Natural killer cell treated with Interleukin-12 subunit alpha and Interleukin-12 subunit beta and Interleukin-15 and Interleukin-18, amount 100 ng/mL, for 72 hours (primary cell): ENCODE measurements around the gene SETX. TPM values are rescaled to one million over a fixed set of nuclear protein-coding genes. Genes with fewer than 3 reads are reported as not detected.

Experiments used
- ATAC-seq, 2 donors: fragments of 150-1000 bp; cut with Tn5 transposase in 1 of 2; sonication (Bioruptor Pico), chemical (Tn5 transposase) in 1 of 2; 2 replicates each; pipeline ENCODE4 v1.10.0; 2021
- DNase-seq: peaks from one replicate; pipeline ENCODE4 v3.0.0; 2022; ENCODE audit warnings: low spot score
- H3K27ac Mint-ChIP-seq, 2 donors: 1 replicate in 1 of 2; 2 replicates in 1 of 2; pipeline ENCODE4 v1.8.0; 2022; ENCODE audit warnings: mixed read lengths in 2 of 2, mild to moderate bottlenecking in 1 of 2, moderate library complexity in 1 of 2
- H3K27me3 Mint-ChIP-seq, 2 donors: 1 replicate in 1 of 2; 2 replicates in 1 of 2; pipeline ENCODE4 v1.8.0; 2022; ENCODE audit warnings: mixed read lengths in 2 of 2
- H3K36me3 Mint-ChIP-seq: one replicate; pipeline ENCODE4 v1.8.0; 2022; ENCODE audit warnings: mixed read lengths
- H3K4me1 Mint-ChIP-seq, 2 donors: 1 replicate in 1 of 2; 2 replicates in 1 of 2; pipeline ENCODE4 v1.8.0; 2022; ENCODE audit warnings: low read depth in 2 of 2, mixed read lengths in 2 of 2, mild to moderate bottlenecking in 1 of 2
- H3K4me3 Mint-ChIP-seq: one replicate; pipeline ENCODE4 v1.8.0; 2022; ENCODE audit warnings: mixed read lengths
- H3K9me3 Mint-ChIP-seq: 2 replicates; pipeline ENCODE4 v1.8.0; 2022; ENCODE audit warnings: mixed read lengths
- total RNA-seq, 2 donors: library from RNA; stranded (reverse); gene quantifications; one replicate each; pipeline ENCODE4 v1.2.3, GENCODE V29; 2022

Gene SETX
- total RNA-seq, 2 donors from 2014 or later, result 66.1 to 67.4 TPM

GRCh38 chr9:132370592-132370991 lies 15.8 kb upstream of the SETX start:
- H3K36me3 Mint-ChIP-seq, result no peaks in the 10 kb centered on the region
- ATAC-seq (no peak), DNase-seq (no peak)
- no peaks in the 10 kb centered on the region for H3K9me3 Mint-ChIP-seq
- H3K4me3 Mint-ChIP-seq, result no peak overlapping the region
- no peaks in the 10 kb centered on the region for H3K27me3 Mint-ChIP-seq
- H3K4me1 Mint-ChIP-seq, result peaks cover 10 to 16% of the 10 kb centered on the region in 2 donors
- H3K27ac Mint-ChIP-seq, result no peak overlapping the region

GRCh38 chr9:132369421-132369820 lies 14.6 kb upstream of the SETX start:
- Mint-ChIP-seq H3K4me1 (peaks cover 10 to 16% of the 10 kb centered on the region in 2 donors), H3K27ac (no peak overlapping the region), H3K4me3 (no peak overlapping the region), H3K9me3 (no peaks in the 10 kb centered on the region), H3K27me3 (no peaks in the 10 kb centered on the region), H3K36me3 (no peaks in the 10 kb centered on the region)
- DNase-seq (no peak), ATAC-seq (no peak)

DNA sequence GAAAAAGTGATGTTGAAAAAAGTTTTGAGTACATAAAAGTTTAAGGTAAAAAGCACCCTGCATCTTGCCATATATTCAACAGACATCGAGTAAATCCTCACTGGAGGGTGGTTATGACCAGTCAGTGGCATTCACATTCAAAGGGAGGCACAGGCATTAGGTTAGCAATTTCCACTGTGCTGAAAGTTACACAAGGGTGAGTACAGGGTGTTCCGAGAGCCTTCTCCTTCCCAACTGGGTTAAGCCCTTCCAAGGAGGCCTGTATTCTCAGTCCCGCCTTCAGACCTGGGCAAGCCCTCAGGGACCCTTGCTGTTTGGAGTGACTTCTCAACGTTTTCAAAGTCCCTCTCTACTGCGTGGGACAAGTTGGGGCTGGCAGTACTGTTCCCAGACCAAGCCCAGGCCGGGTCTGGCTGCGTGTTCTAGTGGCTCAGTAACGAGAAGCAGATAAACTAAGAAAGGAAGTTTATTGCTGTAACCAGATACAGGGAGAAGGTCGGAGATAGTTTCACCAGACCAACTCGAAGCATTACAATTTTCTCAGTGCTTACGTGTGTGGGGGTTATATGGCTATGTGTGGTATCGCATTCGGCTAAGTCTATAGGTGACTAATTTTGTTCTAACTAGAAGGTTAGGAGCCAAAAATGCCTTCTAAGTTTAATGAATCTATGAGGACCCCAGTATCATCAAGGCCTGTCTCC lies 13.0 kb upstream of the SETX start:
- H3K4me3 Mint-ChIP-seq, result no peak overlapping the region
- DNase-seq (no peak), ATAC-seq (no peak)
- peaks cover 5 to 11% of the 10 kb centered on the region in 2 donors for H3K4me1 Mint-ChIP-seq
- no peaks in the 10 kb centered on the region for H3K27me3 Mint-ChIP-seq
- no peaks in the 10 kb centered on the region for H3K9me3 Mint-ChIP-seq
- H3K27ac Mint-ChIP-seq, result no peak overlapping the region
- no peaks in the 10 kb centered on the region for H3K36me3 Mint-ChIP-seq

DNA sequence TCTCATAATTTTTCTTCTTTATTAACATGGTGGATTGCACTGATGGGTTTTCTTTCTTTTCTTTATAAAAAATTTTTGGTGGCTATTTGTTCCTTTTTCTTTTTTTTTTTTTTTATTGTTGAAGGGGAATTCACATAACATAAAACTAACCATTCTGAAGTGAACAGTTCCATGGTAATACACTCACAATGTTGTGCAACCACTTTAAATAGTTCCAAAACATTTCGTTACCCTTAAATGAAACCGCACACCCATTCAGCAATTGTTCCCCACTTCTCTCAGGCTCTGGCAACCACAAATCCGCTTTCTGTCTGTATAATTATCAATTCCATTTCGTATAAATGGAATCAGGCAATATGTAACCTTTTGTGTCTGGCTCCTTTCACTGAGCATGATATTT lies 11.7 kb upstream of the SETX start:
- Mint-ChIP-seq H3K27me3 (no peaks in the 10 kb centered on the region), H3K4me1 (peaks cover 0 to 5% of the 10 kb centered on the region in 2 donors), H3K36me3 (no peaks in the 10 kb centered on the region), H3K9me3 (no peaks in the 10 kb centered on the region), H3K4me3 (no peak overlapping the region), H3K27ac (no peak overlapping the region)
- ATAC-seq (no peak), DNase-seq (no peak)

DNA sequence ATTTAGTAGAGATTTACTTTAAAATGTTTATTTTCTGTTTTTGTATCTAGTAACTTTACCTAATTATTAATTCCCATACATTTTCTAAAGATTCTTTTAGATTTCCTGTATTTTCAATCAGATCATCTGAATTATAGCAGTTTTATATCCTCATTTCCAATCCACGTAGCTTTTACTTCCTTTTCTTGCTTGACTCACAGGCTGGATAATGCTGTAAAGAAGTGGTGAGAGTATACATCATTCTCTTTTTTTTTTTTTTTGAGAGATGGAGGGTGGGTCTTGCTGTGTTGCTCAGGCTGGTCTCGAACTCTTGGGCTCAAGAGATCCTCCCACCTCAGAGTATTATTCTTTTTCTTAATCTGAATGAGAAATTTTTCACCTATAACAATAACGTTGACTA lies 11.2 kb upstream of the SETX start:
- Mint-ChIP-seq H3K36me3 (no peaks in the 10 kb centered on the region), H3K9me3 (no peaks in the 10 kb centered on the region), H3K27ac (no peak overlapping the region), H3K27me3 (no peaks in the 10 kb centered on the region), H3K4me3 (no peak overlapping the region), H3K4me1 (peaks cover 0 to 5% of the 10 kb centered on the region in 2 donors)
- ATAC-seq (no peak), DNase-seq (no peak)

DNA sequence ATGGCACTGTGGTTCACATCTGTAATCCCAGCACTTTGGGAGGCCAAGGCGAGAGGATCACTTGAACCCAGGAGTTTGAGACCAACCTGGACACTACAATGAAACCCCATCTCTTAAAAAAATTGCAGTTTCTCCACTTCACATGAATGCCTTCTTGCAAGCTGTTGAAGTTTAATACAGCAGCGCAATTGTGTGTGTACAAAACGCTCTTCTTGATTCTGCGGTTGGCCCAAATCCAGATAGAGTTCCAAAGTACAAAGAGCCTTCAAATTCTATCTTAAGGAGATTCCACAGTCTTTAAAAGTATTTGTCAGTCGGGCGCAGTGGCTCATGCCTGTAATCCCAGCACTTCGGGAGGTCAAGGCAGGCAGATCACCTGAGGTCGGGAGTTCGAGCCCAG lies 9.3 kb upstream of the SETX start:
- Mint-ChIP-seq H3K9me3 (no peaks in the 10 kb centered on the region), H3K27ac (no peak overlapping the region), H3K4me3 (no peak overlapping the region), H3K36me3 (no peaks in the 10 kb centered on the region), H3K4me1 (peaks cover 0 to 3% of the 10 kb centered on the region in 2 donors), H3K27me3 (no peaks in the 10 kb centered on the region)
- DNase-seq (no peak), ATAC-seq (no peak)

- Mint-ChIP-seq H3K4me1 (peaks cover 13 to 18% of the 10 kb centered on the region in 2 donors), H3K27ac (no peak overlapping the region), H3K27me3 (no peaks in the 10 kb centered on the region), H3K36me3 (peaks cover 10% of the 10 kb centered on the region), H3K9me3 (no peaks in the 10 kb centered on the region), H3K4me3 (no peak overlapping the region)
- ATAC-seq (no peak), DNase-seq (no peak)
Observed at GRCh38 chr9:132357764-132358163, 3.0 kb upstream of the SETX start.

DNA sequence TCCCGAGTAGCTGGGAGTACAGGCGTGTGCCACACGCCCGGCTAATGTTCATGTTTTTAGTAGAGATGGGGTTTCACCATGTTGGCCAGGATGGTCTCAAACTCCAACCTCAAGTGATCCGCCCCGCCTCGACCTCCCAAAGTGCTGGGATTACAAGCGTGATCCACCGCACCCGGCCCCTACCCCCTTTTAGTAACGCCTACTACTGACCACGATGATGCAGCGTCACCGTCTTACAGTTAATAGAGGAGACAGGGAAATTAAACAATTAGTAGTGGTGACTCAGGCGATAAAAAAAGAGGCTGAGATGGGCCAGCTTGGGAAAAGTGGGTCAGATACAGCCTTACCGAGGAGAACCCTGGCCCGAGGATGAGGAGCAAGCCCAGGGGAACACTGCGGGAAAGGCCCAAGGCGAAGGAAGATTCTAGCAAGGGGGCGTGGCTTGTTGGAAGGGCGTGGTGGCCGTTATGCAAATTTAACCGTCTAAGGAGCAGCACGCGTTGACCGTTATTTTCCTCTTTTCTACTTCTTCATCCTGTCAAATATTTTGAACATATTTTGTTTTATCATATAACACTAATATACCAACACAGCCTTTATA lies 1.6 kb upstream of the SETX start:
- Mint-ChIP-seq H3K4me1 (peaks cover 27 to 30% of the 10 kb centered on the region in 2 donors), H3K27me3 (no peaks in the 10 kb centered on the region), H3K4me3 (no peak overlapping the region), H3K36me3 (peaks cover 18% of the 10 kb centered on the region), H3K27ac (peak overlapping the region; percentile 22 to 64), H3K9me3 (no peaks in the 10 kb centered on the region)
- ATAC-seq (no peak), DNase-seq (no peak)

DNA sequence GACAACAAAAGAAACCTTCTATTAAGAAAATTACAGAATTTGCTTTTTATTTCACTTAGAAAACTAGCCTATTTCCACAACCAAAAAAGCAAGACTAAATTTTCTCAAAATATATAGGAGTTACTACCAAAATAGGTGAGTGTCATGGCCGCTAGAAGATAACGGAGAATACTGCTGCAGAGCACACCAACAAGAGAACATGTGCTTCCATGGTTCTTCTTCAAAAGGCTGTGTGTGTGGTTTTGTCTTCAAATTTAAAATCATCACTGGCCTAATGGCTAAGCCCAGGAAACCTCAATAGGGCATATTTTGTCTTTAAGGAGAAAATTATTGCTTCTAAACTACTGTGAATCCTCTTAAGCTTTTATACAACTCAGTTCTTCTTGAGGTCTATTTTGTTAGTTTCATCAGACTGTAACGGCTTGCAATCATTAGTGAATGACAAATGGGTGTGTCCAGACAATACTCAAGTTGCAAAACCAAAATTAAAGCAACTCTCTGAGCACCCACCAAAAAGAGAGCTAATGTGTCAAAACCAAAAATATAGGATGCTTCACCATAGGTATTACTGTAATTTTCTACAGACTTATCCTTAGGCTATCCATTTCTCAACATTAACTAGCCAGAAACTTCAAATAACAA lies 3.3 kb downstream of the SETX start:
- peaks cover 24% of the 10 kb centered on the region for H3K36me3 Mint-ChIP-seq
- DNase-seq, result no peak
- H3K4me1 Mint-ChIP-seq, result peaks cover 41 to 52% of the 10 kb centered on the region in 2 donors
- no peaks in the 10 kb centered on the region for H3K9me3 Mint-ChIP-seq
- ATAC-seq, result no peak
- peak overlapping the region; percentile 81 for H3K4me3 Mint-ChIP-seq
- no peaks in the 10 kb centered on the region for H3K27me3 Mint-ChIP-seq
- H3K27ac Mint-ChIP-seq, result peak overlapping the region; percentile 81 to 91

DNA sequence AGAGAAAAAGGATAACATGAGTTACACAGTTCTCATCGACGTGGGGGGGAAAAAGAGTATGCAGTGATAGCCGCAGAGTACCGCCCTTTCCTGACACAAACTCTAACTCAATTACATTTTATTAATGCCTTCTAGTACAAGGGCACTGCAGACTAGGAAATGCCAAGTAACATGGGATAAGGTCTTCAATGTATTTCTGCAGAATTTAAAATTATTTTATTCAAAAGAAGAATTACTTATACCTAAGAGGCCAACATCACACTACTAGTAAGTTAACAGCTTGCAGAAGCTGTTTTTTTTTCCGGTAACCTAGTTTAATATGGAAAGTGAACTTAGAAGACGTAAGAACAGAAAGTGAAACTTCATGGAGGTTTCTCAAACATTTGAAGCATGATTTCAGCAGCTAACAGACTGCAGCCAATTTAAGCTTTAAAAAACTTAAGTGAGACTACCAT lies 3.9 kb downstream of the SETX start:
- no peaks in the 10 kb centered on the region for H3K9me3 Mint-ChIP-seq
- ATAC-seq, result no peak
- no peaks in the 10 kb centered on the region for H3K27me3 Mint-ChIP-seq

GRCh38 chr9:132348676-132349075 lies 6.1 kb downstream of the SETX start:
- H3K4me1 Mint-ChIP-seq, result peaks cover 38 to 48% of the 10 kb centered on the region in 2 donors

More for the DNA sequence above, 3.9 kb downstream of the SETX start:
- peak overlapping the region; percentile 81 to 91 for H3K27ac Mint-ChIP-seq
- H3K36me3 Mint-ChIP-seq, result peaks cover 24% of the 10 kb centered on the region
- peak overlapping the region; percentile 81 for H3K4me3 Mint-ChIP-seq
- DNase-seq, result peak; percentile 69
- H3K4me1 Mint-ChIP-seq, result peaks cover 41 to 52% of the 10 kb centered on the region in 2 donors

GRCh38 chr9:132346177-132346576 lies 8.6 kb downstream of the SETX start:
- DNase-seq (no peak), ATAC-seq (no peak)
- H3K27ac Mint-ChIP-seq, result no peak overlapping the region
- no peak overlapping the region for H3K4me3 Mint-ChIP-seq
- H3K4me1 Mint-ChIP-seq, result peaks cover 18 to 31% of the 10 kb centered on the region in 2 donors
- no peaks in the 10 kb centered on the region for H3K27me3 Mint-ChIP-seq
- peaks cover 16% of the 10 kb centered on the region for H3K36me3 Mint-ChIP-seq
- H3K9me3 Mint-ChIP-seq, result no peaks in the 10 kb centered on the region

More at GRCh38 chr9:132348676-132349075, 6.1 kb downstream of the SETX start:
- H3K4me3 Mint-ChIP-seq, result peak overlapping the region; percentile 81
- H3K36me3 Mint-ChIP-seq, result peaks cover 23% of the 10 kb centered on the region
- H3K27me3 Mint-ChIP-seq, result no peaks in the 10 kb centered on the region
- ATAC-seq (no peak), DNase-seq (no peak)
- H3K27ac Mint-ChIP-seq, result peak overlapping the region; percentile 81 to 91
- H3K9me3 Mint-ChIP-seq, result no peaks in the 10 kb centered on the region

- ATAC-seq (no peak), DNase-seq (no peak)
- no peaks in the 10 kb centered on the region for H3K9me3 Mint-ChIP-seq
- peaks cover 12 to 18% of the 10 kb centered on the region in 2 donors for H3K4me1 Mint-ChIP-seq
- no peaks in the 10 kb centered on the region for H3K27me3 Mint-ChIP-seq
- H3K27ac Mint-ChIP-seq, result peak overlapping the region in 1 of 2 donors; percentile 15
- H3K36me3 Mint-ChIP-seq, result peaks cover 29% of the 10 kb centered on the region
- H3K4me3 Mint-ChIP-seq, result no peak overlapping the region
Observed at GRCh38 chr9:132341177-132341840, 13.5 kb downstream of the SETX start.

DNA sequence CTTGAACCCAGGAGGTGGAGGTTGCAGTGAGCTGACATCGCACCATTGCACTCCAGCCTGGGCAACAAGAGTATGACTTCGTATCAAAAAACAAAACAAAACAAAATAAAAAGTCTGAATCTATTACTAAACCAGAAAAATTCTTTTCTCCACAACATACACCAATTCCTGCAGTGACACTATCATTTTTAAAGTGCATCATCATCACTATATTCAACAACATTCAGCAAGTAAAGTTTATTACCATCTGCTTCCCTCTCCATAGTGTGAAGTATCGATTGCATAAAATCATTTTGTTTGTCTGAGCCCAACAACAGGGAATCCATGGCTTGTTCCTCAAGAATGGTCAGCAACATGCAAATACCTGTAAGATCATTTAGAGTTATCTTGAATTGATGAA lies 20.4 kb downstream of the SETX start:
- Mint-ChIP-seq H3K4me1 (peaks cover 14 to 18% of the 10 kb centered on the region in 2 donors), H3K9me3 (no peaks in the 10 kb centered on the region), H3K27me3 (no peaks in the 10 kb centered on the region), H3K4me3 (no peak overlapping the region), H3K27ac (no peak overlapping the region), H3K36me3 (peaks cover 45% of the 10 kb centered on the region)
- DNase-seq, result no peak
- ATAC-seq, result no peak
